DND-41 (cell line): ENCODE results near the gene UBE2J1.

ENCODE experiments used
- CTCF ChIP-seq: IDR thresholded peaks from 2 replicates; pipeline ENCODE4 v1.5.1; 2012; ENCODE audit warnings: borderline replicate concordance, low read length, moderate library complexity, mild to moderate bottlenecking; ENCODE audit not compliant: poor library complexity, severe bottlenecking; ENCODE audit errors: extremely low read depth
- EZH2 ChIP-seq: IDR thresholded peaks from 3 replicates; pipeline ENCODE4 v1.6.1; 2012; ENCODE audit warnings: borderline replicate concordance, low read depth, mild to moderate bottlenecking, moderate library complexity, low read length, inconsistent platforms; ENCODE audit not compliant: severe bottlenecking

GRCh38 chr6:89357390-89357789 is 4.9 kb upstream of the UBE2J1 start:
- TF ChIP-seq CTCF (no peak), EZH2 (no peak)
